G401 (cell line): Measurements from ENCODE around the gene SH3PXD2A. TPM values are rescaled to one million over a fixed set of nuclear protein-coding genes. Genes with fewer than 3 reads are reported as not detected.
A peak's percentile ranks its signal among the peaks of the same experiment; 100 is the strongest.
"Not testable (repeated sequence)": the region's sequence is repeated elsewhere in the genome, so short reads cannot be mapped to it uniquely, and the experiment has no call there.

ENCODE experiments used
- DNase-seq: peaks from one replicate; pipeline ENCODE4 v3.0.0-alpha.2; 2015; ENCODE audit warnings: low spot score
- in situ Hi-C: cut with HindIII; loops from 2 replicates; pipeline ENCODE4 v1.10.0; 2016; ENCODE audit warnings: low sequenced_read_pairs, mixed read lengths
- total RNA-seq: library from RNA; depleted of rRNA; stranded (reverse); fragments of >200 nt; shearing (Covaris generic); gene quantifications from 2 replicates; pipeline ENCODE4 v1.2.3, GENCODE V29; 2014

SH3PXD2A gene
- total RNA-seq, 1 experiment from 2014 or later = 19.1 TPM

DNA sequence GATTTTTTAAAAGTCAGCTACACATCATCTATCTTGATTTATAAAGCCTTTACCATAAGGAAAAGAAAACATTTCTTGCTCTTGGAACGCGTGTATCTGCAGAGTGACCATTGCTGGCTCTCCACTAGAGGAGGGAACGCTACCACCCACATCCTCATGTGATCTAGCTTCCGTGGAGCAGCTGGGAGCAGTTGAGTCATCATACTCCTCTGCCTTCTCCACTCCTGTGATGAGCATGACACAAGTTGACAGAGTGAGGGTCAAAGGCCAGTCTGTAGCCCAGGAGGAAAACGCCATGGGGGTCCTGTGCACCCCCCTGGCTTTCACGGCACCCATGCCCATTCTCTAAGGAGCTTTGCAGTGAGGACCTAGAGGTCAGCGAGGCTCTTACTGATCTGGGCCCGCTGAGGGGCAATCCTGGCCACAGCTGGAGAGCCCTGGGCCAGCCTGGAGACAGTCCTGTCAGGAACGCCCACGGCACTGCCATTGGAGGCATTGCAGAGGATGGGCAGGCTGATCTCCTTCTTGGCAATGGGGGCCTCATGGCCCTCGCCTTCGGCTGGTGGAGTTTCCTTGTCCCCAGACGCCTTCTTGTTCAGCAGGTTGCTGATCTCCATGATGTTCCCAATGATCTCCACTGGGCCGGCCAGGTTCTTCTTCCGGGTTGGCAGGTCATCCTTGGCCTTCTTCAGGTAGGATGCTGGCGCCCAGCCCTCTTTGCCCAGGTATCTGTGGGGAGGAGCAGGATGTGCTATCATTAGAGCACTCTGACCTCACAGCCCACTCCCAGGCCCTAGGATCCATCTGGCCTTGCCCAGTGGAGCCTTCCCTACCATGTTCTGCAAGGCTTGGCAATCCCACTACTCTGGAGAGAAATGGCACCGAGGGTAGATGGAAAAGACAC, 242.7 kb downstream of the SH3PXD2A start:
- in situ Hi-C loops = no loop called here

DNA sequence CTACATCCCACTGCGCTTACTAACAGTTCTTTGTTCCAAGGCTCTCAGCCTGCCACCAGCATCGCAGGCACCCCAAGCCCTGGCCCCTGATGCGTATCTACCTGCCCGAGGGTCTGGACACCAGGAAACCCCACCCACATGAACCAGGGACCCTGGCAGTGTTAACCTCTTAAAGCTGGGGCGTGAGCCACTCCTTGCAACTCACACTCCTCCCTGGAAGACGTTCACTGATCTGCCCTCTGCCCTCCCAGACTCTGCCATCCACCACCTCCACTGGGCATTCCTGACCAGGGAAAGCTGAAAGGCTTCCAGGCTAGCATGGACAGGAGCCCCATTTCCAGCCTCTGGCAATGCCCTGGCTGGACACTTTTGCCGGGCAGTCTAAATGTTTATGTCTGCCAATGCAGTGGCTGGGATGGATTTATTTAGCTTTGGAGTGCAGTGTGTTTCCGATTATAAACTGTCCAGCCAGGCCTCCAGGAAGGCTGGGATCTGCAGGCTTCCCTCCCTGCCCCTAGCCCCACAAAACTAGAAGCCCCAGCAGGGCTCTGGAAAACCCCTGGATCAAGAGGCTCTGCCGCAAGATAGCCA, 244.4 kb downstream of the SH3PXD2A start:
- in situ Hi-C loops = no loop called here
- no peak for DNase-seq

More for the DNA sequence above, 242.7 kb downstream of the SH3PXD2A start:
- no peak for DNase-seq

DNA sequence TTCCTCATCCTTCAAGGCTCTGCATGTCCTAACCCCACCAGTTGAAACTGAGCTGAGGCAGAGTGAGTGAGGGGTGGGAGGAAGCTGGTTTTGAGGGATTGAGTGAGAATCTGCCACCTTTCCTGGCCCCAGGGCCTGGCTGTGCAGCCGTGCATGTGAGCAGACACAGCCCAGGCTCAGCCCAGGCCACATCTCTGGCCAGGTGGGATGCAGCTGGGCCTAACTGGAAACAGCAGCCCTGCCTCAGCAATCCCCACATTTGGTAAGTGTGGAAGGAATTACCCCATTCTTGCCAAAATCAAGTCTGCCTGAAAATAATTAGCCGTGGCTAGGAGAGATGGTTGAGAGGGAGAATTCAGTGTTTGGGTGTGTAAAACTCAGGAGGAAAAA, 245.3 kb downstream of the SH3PXD2A start:
- DNase-seq = no peak

DNA sequence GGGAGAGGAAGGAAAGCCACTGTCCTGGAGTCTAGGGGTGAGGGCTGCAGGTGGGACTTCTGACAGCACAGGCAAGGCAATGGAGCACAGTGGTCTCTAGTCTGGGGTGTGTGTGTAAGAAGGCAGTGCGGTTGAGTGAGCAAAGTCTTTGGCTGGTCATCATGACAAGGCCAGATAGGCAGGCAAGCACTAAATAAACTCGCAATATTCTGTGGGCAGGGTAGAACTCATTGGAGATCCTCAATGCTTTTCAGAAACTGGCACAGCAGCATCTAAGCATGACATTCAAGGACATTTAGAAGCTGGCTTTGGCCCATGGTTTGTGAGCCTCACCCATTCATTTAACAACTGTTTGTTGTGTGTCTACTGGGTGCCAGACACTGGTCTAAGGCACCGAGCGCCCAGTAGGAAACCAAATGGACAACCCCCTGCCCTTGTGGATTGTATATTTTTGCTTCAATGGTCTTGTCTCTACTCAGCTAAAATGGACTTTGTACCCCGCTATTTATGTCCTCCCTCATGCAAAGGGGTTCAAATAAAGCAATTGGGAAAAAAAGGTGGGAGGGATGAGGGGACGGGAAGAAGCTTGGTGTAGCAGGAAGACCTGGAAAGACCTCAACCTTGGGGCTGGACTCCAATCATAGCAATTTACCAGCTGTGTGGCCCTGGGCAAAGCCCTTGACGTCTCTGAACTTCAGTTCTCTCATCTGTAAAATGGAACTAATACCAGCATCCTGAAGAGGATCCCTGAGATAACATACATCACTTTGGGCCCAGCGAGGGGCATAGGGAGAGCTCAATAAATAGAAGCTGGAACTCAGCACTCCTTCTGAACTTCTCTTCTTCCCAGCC, 245.9 kb downstream of the SH3PXD2A start:
- DNase-seq = no peak
- in situ Hi-C loops = no loop called here

More for the DNA sequence above, 245.3 kb downstream of the SH3PXD2A start:
- in situ Hi-C loops = no loop called here

DNA sequence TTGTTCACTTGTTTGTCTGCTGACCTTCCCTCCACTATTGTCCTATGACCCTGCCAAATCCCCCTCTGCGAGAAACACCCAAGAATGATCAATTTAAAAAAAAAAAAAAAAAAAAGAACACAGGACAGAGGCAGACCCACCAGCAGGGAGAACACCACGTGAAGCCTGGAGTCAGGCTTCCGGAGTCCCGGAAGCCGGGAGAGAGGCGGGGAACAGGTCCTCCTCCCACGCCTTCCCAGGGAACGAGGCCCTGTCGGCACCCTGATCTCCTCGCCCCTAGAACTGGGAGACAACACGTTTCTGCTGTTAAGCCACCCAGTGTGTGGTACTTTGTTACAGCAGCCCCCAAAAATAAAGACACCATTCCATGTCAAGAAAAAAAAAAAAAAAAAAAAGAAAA, 247.3 kb downstream of the SH3PXD2A start:
- in situ Hi-C loops, DNase-seq: not testable (repeated sequence)

DNA sequence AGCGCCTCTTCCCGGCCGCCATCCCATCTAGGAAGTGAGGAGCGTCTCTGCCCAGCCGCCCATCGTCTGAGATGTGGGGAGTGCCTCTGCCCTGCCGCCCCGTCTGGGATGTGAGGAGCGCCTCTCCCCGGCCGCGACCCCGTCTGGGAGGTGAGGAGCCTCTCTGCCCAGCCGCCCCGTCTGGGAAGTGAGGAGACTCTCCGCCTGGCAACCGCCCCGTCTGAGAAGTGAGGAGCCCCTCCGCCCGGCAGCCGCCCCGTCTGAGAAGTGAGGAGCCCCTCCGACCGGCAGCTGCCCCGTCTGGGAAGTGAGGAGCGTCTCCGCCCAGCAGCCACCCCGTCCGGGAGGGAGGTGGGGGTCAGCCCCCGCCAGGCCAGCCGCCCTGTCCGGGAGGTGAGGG, 248.3 kb downstream of the SH3PXD2A start:
- DNase-seq, in situ Hi-C loops: not testable (repeated sequence)

DNA sequence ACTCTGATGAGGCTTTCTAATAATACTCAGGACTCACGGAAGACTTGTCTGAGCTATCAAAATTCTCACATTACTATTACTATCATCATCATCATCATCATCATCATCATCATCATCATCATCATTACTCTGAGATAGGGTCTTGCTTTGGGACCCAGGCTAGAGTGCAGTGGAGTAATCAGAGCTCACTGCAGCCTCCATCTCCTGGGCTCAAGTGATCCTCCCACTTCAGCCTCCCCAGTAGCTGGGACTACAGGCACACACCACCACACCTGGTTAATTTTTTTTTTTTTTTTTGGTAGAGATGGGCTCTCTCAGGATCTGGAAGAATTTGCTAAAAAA, 249.3 kb downstream of the SH3PXD2A start:
- DNase-seq, in situ Hi-C loops: not testable (repeated sequence)

DNA sequence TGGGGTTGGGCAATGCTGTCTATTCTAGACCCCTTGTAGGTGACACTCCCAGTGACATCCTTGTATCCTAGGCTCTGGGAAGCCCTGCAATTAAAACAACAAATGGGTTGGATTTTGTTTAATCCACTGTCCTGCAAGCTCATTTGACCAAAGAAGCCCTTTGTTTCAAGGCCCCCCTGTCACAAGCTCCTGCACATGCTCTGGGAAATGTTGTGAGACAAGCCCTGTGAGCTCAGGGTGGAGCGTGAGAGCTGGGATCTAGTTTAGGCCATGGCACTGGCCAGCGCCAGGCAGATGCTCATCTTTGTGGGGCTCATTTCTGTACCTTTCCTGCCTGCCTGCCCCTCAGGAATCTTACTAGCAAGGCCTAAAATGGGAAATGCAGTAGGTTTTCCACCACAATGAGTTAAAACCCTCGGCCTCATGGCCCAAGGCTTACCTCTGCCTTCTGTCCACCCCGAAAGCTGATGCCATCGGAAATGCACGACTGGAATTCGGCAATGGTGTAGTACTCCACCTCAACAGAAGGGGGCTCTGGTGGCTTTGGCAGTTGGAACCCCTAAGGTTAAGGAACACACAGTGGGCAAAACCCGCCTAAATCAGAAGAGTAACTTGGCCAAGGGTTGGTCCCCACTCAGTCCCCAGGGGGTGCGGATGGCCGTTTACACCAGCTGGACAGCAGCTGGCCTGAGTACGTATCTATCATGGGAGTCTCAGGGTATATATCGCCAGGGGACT, 249.8 kb downstream of the SH3PXD2A start:
- in situ Hi-C loops = no loop called here
- peak; percentile 51 for DNase-seq

DNA sequence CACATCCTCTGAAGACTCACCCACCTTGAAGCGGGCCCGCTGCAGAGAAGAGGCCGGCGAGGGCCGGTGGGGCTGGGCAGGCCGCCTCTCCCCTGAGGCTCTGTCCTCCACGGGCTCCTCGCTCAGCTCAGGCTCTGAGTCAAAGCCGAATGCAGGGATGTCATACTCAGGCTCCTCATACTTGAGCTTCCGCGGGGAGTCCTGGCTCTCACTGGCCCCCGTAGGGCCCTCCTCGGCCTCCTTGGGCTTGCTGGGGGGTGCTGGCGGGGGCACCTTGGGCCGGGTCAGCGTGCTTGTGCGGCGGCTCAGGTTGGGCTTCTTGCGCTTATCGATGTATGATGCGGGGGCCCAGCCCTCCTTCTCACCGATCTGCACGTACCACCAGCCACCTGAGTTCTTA, 252.0 kb downstream of the SH3PXD2A start:
- in situ Hi-C loops = no loop called here
- DNase-seq = no peak

DNA sequence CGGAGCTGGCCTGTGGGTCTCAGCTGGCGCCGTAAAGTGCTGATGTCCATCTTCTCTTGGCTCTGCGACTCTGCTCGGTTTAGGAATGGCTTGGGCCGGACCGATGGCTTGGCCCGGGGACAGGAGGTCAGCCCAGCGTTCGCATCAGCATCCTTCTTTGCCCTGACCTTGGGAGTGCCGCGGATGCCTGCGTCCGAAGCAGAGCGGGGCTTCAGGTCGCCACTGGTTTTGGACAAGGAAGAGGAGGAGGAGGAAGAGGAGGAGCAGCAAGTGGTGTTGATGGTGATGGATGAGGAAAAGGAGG, 252.6 kb downstream of the SH3PXD2A start:
- in situ Hi-C loops = no loop called here
- no peak for DNase-seq

DNA sequence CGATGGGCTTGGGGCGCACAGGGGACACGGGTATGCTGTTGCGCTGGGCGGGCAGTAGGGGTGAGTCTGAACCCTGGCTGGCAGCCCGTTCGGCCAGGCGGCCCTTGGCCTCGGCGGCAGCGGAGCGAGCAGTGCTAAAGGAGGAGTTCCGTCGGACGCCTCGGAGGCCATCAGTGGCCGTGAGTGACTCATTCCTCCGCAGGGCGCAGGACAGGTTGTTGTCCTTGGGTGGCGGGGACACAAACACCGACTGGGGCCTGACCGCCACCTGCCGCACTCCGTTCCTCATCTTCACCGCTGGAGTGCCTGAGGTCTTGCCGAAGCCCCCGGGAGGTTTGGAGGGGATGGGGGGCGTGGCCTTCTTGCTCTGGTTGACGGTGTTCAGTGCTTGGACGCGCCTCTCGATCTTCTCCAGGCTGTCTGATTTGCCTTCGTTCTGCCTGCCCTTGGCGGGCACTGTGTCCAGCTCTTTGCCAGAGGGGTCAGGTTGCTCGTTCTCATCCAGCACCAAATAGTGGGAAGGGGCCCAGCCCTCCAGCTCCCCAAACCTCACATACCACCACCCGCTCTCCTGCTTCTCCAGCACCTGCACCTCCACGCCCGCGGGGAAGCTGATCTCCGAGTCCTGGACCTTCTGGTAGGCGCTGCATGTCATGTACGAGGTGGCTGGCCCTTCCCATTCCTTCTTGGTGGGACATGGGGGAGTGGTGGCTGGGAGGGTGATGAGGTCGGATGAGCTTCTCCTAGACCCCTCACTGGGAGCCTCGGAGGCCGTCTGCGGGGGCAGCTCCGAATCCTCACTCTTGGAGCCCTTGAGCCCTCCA, 253.1 kb downstream of the SH3PXD2A start:
- no peak for DNase-seq
- in situ Hi-C loops = no loop called here

DNA sequence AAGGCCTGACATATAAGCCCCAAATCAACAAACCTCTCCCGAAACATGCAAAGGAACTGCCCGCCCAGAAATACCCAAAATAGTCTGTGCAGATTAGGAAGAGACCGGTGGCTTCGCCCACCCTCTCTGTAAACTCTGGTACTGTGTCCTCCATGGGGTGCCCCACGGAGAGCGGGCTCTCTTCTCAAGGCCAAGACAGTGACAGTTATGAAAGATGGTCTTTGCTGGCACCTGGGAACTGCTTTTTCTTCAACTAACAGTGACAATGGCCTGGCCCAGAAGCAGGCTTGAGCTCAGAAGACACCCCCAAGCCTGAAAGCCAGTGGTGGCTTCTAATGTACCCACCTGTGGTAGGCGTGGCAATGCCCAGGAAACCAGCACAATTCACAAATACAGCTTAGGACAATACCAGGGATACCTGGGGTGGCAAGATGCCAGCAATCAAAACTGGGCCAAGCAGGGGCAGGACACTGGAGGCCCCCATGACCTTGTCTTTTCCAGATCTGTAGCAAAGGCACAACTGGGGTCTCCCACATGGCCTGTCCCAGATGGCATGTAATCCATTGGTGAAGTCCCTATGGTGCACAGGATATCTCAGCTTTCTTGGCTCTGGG, 254.3 kb downstream of the SH3PXD2A start:
- no peak for DNase-seq
- in situ Hi-C loops = no loop called here

DNA sequence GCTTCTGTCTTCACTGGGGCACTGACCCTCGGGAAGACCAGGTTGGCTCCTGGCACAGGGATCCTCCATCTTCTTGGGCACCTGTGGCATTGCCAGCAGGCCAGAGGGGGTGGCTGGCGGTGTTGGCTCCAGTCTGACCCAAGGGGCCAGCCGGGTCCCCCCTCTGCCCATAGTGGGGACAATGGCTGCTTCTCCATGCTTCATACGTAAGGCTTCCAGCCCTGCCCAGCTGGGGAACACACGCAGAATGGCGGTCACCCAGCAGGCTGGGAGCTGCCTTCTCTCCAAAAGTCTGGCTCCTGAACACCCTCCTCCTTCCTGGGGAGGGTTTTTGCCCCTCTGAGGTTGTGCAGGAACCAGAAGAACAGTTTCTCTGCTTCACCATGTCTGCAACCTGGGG, 255.1 kb downstream of the SH3PXD2A start:
- in situ Hi-C loops = no loop called here
- no peak for DNase-seq

DNA sequence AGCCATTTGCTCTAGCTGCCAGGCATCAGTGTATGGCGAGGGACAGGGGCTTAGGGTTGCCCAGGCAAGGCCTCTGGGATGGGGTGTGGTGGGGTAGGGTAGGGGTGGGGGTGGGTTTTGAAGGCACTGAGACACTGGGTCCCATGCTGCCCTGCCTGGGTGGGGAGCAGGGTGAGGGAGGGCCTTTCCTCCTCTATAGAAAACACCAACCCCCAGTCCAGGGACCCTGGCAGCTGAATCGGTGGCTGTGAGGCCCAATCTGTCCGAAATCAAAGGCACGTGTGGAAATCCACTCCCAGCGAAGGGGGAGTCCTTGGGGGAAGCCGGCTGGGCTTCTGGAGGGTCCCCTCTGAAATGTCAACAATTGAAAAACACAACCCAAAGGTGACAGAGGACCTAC, 255.5 kb downstream of the SH3PXD2A start:
- in situ Hi-C loops = no loop called here
- DNase-seq = no peak

DNA sequence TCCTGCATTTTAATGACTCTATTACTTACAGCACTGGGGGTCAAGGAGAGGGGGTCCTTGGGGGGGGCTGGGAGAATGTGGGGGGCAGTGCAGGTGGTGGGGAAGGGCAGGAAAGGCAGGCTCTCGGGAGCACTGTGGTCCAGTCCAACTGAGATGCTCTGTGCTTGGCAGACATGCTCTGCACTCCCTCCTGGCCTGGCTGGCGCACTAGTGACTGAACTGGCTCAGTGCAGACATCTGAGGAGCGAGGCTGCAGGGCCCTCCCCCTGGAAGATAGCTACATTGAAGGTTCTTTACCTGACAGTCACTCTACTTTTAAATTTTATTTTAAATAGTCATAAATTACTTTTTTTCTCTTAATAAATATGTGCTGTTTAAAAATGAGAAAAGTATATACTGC, 256.2 kb downstream of the SH3PXD2A start:
- peak; percentile 80 for DNase-seq
- in situ Hi-C loops = no loop called here

DNA sequence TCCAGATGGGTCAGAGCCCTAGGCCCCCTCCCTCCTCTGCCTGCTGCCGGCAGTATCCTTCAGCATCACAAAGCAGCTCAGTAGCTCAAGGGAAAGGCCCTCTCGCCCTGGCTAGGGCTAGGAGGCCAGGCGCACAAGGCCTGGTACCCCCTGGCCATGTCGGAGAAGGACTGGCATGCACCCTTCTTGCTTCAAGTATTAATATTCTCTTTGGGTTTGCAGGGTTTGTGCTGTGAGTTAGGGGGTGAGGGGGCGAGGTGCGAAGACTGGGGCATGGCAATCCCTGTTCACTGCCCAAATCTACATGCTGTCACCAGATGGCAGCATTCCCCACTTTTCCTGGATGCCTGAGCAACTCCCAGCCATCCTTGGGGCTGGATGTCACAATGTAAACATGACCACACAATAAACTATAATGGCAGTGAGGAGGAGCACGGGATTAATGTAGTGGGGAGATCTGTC, 256.7 kb downstream of the SH3PXD2A start:
- DNase-seq = peak; percentile 88
- in situ Hi-C loops = no loop called here

DNA sequence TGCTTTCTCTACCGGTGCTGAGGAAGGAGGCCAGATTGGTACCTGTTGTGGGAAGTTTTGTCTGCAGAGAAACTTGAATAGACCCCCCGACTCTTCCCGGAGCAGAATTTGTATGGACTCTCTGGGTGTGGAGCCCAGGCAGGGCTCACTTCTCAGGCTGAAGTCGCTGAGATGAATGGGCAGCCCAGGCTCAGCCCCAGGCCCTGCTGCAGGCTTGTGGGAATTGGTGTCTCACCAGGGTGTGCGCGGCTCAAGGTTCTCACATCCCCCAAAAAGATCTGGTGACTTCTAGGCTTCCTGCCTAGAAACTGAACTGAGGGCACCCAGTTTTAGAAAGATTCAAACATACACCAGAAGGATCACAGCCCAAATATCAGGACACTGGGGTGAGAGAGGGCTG, 258.4 kb downstream of the SH3PXD2A start:
- no peak for DNase-seq
- in situ Hi-C loops = no loop called here
